ENCODE data around the gene RAB34. TPM values are rescaled to one million over a fixed set of nuclear protein-coding genes. Genes with fewer than 3 reads are reported as not detected.

The RAB34 gene
- total RNA-seq, 1 experiment from 2014 or later = 158 TPM

DNA sequence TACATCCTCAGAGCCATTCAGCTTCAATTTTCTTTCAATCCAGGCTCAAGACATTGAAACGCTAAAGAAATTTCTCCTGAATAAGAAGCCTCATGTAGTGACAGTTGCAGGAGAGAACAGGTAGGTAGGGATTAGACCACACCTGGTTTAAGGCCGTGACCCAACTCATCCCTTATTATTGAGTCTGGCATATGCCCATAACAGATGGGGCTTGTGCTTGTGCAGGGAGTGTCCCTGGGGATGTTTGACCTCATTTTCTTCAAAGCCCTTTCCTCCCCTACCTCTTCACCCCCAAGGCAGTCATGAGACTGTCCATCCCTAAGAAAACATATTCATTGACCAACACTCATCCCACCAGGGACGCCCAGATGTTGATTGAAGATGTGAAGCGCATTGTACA lies 31.4 kb downstream of the RAB34 start:
- TF ChIP-seq CTCF (conservative IDR thresholded peaks at IDR 0.05; ENCODE audit: low read depth, low read length) (no peak), EZH2 (IDR thresholded peaks at IDR 0.05; ENCODE audit: borderline replicate concordance, low read depth, low read length, poor library complexity, severe bottlenecking) (no peak)
- Histone ChIP-seq H3K4me1 (ENCODE audit: insufficient read depth, low read length, poor library complexity, severe bottlenecking) (no peaks in the 10 kb centered on the region), H3K9me3 (ENCODE audit: low read depth, low read length, poor library complexity, severe bottlenecking) (no peaks in the 10 kb centered on the region), H3K27ac (ENCODE audit: low read depth, low read length, poor library complexity, severe bottlenecking) (no peak overlapping the region), H3K27me3 (replicated peaks; ENCODE audit: insufficient read depth, low read depth, low read length, poor library complexity) (no peaks in the 10 kb centered on the region), H3K36me3 (ENCODE audit: insufficient read depth, low read length, poor library complexity, severe bottlenecking) (peaks cover 98% of the 10 kb centered on the region), H3K4me3 (ENCODE audit: low read depth, low read length, poor library complexity, severe bottlenecking) (no peak overlapping the region)
- DNase-seq (ENCODE audit: low spot score) = no peak
- POLR2A ChIA-PET (ENCODE audit: low non-redundant PET) = no interaction called here
- CTCF ChIA-PET = no interaction called here
- BruUV-seq (replicated peaks) = no TSS peak
- intact Hi-C loops (cut with micrococcal nuclease; ENCODE audit: unreplicated experiment) = no loop called here

DNA sequence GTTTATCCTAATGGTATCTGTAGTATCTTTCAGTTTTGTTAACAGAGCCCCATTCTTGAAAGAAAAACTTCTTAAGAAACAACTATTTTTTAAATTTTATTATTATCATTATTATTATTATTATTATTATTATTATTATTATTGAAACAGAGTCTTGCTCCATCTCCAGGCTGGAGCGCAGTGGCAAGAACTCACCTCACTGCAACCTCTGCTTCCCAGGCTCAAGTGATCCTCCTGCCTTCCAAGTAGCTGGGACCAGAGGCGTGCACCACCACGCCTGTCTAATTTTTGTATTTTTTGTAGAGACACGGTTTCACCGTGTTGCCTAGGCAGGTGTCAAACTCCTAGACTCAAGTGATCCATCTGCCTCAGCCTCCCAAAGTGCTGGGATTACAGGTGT lies 32.3 kb downstream of the RAB34 start:
- no peaks in the 10 kb centered on the region for H3K9me3 ChIP-seq (ENCODE audit: low read depth, low read length, poor library complexity, severe bottlenecking)
- peaks cover 96% of the 10 kb centered on the region for H3K36me3 ChIP-seq (ENCODE audit: insufficient read depth, low read length, poor library complexity, severe bottlenecking)
- POLR2A ChIA-PET (ENCODE audit: low non-redundant PET) = no interaction called here
- TF ChIP-seq CTCF (conservative IDR thresholded peaks at IDR 0.05; ENCODE audit: low read depth, low read length) = no peak
- TF ChIP-seq EZH2 (IDR thresholded peaks at IDR 0.05; ENCODE audit: borderline replicate concordance, low read depth, low read length, poor library complexity, severe bottlenecking) = no peak
- no peaks in the 10 kb centered on the region for H3K27me3 ChIP-seq (replicated peaks; ENCODE audit: insufficient read depth, low read depth, low read length, poor library complexity)
- H3K4me3 ChIP-seq (ENCODE audit: low read depth, low read length, poor library complexity, severe bottlenecking) = no peak overlapping the region
- intact Hi-C loops (cut with micrococcal nuclease; ENCODE audit: unreplicated experiment) = no loop called here
- H3K27ac ChIP-seq (ENCODE audit: low read depth, low read length, poor library complexity, severe bottlenecking) = no peak overlapping the region
- no peak for DNase-seq (ENCODE audit: low spot score)
- H3K4me1 ChIP-seq (ENCODE audit: insufficient read depth, low read length, poor library complexity, severe bottlenecking) = no peaks in the 10 kb centered on the region
- CTCF ChIA-PET = interaction anchor here (0.7 kb wide), 1 partner anchor 61 kb away, joined by 4 read pairs; no protein-coding TSS in a partner anchor
- no TSS peak for BruUV-seq (replicated peaks)

DNA sequence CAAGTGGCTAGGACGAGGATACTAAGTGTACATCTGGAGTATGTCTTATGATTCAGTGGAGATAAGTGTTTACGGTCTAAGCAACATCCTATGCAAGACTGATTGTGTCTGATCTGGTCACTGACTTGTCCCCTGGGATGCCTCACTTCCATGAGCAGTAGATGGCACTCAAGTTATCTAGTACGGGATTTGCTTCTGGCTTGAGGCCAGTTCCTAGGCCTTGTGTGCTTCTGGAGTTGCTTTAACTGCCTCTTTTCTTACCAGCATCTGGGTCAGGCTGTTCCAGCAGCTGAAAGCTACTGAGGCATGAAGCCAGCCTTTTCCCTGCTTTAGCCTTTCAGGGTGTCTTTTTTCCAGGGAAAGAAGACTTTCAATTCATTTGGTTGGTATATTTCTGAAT lies 32.7 kb downstream of the RAB34 start:
- H3K4me1 ChIP-seq (ENCODE audit: insufficient read depth, low read length, poor library complexity, severe bottlenecking) = no peaks in the 10 kb centered on the region
- H3K27ac ChIP-seq (ENCODE audit: low read depth, low read length, poor library complexity, severe bottlenecking) = no peak overlapping the region
- POLR2A ChIA-PET (ENCODE audit: low non-redundant PET) = no interaction called here
- intact Hi-C loops (cut with micrococcal nuclease; ENCODE audit: unreplicated experiment) = no loop called here
- H3K4me3 ChIP-seq (ENCODE audit: low read depth, low read length, poor library complexity, severe bottlenecking) = no peak overlapping the region
- H3K27me3 ChIP-seq (replicated peaks; ENCODE audit: insufficient read depth, low read depth, low read length, poor library complexity) = no peaks in the 10 kb centered on the region
- TF ChIP-seq CTCF (conservative IDR thresholded peaks at IDR 0.05; ENCODE audit: low read depth, low read length) = peak; percentile 37
- no peak for TF ChIP-seq EZH2 (IDR thresholded peaks at IDR 0.05; ENCODE audit: borderline replicate concordance, low read depth, low read length, poor library complexity, severe bottlenecking)
- BruUV-seq (replicated peaks) = no TSS peak
- peak; percentile 76 for DNase-seq (ENCODE audit: low spot score)
- H3K36me3 ChIP-seq (ENCODE audit: insufficient read depth, low read length, poor library complexity, severe bottlenecking) = peaks cover 92% of the 10 kb centered on the region
- CTCF ChIA-PET = no interaction called here
- no peaks in the 10 kb centered on the region for H3K9me3 ChIP-seq (ENCODE audit: low read depth, low read length, poor library complexity, severe bottlenecking)
